Stimulated activated CD8-positive, alpha-beta memory T cell treated with anti-CD3 and anti-CD28 coated beads, Interleukin-4, amount 100 ng/mL, for 48 hours (primary cell): Measurements from ENCODE around the gene TMEM140.
"Not testable (repeated sequence)": the region's sequence is repeated elsewhere in the genome, so short reads cannot be mapped to it uniquely, and the experiment has no call there.

Source experiments
- DNase-seq: peaks from one replicate; pipeline ENCODE4 v3.0.0-alpha.2; 2020

Gene TMEM140

DNA sequence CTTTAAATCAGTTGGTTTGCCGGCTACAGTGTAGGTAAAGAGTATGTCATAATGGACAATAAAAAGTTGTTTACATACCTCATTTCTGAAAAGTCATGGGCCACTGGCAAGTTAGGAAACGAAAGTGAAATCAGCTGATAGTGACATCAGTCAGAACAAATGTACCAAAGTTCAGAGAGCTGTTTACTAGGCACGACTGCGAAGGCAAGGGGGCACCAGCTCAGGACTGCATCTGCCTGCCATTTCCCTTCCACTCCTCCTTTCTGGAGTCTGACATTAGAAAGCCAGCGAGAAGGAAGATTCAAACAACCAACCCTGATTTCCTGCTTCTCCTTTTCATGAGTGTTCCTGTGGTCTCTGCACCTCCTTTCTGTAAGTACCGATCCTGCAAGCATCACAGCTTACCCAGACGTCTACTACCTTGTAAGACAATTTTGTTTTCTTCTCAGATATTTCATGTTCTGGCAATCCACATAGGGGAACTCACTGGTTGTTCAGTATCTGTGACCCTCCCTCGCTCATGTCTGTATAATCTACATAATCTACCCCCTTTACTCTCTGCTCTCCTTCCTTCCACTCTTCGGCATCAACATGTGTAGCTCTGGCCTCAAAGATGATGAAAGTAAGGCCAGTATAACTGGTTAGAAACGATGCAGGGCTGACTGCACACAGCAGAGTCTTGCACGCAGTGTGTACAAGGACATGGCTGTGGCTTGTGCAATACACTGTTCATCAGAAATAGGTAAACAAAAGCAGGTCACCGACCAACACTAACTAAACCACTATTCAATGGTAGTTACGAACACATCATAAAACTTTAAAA lies at the start of gene TMEM140:
Gene TMEM140, plus strand, starts transcription at position 174 of the 823 bp plus-strand sequence. CDS start 16,370 bp downstream, outside the sequence.
- DNase-seq = peak; percentile 60

DNA sequence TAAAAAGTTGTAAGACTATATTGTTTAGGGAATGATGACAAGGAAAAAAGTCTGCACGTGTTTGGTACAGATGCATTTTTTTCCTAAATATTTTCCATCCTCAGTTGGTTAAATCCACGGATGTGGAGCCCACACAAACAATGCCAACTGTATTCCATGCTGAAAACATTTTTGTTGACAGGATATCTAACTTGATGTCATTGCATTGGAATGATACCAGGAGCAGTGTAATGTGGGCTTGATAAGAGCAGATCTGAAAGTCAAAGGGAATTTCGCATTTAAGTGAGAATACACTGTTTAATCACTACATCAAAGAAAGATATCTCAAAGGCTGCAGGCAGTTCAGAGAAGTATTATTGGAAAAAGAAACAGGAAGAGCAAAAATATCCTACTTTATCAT lies 49.5 kb upstream of the TMEM140 start:
- no peak for DNase-seq

- no peak for DNase-seq
Measured at GRCh38 chr7:135100856-135101255, 47.0 kb upstream of the TMEM140 start.

DNA sequence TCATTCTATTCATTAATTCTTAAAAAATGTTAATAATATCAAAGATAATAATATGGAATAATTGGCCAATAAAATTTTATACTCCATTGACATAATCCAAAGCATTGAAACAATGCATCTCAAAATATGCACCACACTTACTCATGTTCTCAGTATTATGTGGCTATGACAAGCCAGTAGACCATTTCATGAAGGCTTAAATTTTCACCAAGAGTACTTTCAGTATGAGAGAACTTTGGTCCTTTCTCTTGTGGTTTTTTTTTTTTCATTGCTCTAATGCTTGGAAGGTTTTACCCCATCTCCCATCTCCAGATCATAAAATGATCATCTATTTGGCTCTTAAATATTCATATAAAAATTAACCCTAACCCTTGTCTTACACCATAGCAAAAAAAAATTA lies 45.5 kb upstream of the TMEM140 start:
- DNase-seq = no peak

GRCh38 chr7:135109562-135109961 lies 38.3 kb upstream of the TMEM140 start:
- no peak for DNase-seq

DNA sequence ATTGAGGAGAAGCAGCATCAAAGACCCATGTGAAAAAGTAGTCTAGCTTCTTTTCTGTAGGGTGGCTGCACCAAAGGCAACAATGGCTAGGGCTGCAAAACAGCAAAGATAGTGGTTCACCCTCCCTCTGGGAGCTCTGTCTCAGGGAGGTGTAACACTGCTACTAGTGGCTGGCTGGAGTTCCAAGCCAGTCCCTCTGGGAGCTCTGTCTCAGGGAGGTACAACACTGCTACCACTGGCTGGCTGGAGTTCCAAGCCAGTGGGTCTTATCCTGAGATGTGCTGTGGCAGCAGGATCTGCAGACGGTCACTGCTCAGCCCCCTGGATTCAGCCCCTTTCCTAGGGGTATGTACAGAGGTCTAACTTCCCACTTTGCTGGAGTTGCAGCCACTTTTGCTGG lies 37.9 kb upstream of the TMEM140 start:
- no peak for DNase-seq

DNA sequence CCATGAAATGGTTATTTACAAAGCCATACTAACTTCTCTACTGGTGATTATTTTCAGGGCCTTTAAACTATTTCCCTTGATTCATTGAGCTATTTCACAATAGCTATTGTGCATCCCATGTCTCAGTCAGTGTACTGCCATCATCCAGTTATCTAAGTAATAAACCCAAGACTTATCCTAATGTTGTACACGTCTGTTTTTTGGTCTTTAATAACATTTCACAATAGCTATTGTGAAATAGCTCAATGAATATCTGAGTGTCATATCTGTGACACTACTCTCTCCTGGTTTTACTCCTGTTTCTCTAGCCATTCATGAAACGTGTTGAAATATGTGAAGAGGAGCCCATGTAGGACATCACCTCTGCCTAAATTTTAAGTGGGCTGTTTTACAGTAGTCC lies 36.5 kb upstream of the TMEM140 start:
- no peak for DNase-seq

DNA sequence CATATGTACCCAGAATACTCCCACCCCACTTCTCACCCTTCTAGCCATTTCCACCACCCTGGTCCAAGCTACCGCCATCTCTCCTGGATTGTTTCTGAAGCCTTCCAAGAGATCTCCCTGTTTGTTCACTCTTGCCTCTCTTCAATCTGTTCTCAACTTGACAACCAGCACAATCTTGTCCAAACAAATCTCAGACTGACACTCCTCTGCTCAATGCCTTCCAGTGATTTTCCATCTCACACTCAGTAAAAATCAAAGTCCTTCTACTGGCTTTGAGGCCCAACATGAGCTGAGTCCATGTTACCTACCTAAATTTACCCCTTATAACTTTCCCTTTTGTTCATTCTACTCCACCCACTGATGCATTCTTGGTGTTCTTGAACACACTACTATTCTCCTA lies 33.2 kb upstream of the TMEM140 start:
- no peak for DNase-seq

DNA sequence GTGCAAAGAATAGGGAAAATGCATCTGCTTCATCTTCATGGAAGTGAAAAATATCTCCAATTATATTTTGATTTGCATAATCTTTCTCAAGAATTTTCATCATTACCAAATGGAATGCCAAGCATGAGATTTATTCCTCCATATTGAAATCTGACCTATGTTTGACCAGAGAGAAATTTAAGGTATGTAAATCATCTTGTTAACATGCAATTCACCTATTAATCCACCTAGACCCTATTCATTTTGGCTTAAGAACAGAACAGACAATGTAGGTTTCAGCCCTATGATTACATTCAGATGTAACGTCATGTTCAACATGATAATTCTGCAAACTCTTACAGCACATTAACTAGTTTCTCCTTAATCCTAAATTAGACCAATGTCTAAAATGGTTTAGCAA lies 30.8 kb upstream of the TMEM140 start:
- DNase-seq = no peak

DNA sequence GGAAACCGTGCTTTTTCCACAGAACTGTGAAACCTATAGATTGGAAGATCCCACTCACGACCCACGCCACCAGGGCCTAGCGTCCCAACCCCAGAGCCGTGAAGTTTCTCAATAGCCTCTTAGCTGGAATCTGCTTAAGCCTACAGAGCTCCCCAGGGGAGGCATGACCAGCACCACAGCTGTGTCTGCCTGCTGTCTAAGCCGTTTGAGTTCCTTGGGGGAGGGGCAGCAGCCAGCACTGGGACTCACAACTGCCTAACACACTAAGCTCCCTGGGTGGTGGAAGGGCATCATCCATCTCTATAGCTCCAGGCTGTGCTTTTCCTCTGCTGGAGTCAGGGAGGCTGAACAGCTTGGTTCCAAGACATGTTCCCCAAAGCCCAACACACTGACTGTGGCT lies 26.0 kb upstream of the TMEM140 start:
- no peak for DNase-seq

DNA sequence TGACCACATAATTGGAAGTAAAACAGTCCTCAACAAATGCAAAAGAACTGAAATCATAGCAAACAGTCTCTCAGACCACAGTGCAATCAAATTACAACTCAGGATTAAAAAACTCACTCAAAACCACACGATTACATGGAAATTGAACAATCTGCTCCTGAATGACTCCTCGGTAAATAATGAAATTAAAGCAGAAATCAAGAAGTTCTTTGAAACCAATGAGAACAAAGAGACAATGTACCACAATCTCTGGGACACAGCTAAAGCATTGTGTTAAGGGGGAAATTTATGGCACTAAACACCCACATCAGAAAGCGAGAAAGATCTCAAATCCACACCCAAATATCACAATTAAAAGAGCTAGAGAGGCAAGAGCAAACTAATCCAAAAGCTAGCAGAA lies 23.2 kb upstream of the TMEM140 start:
- DNase-seq = not testable (repeated sequence)

GRCh38 chr7:135128931-135129330 lies 18.9 kb upstream of the TMEM140 start:
- no peak for DNase-seq

GRCh38 chr7:135129579-135129978 lies 18.3 kb upstream of the TMEM140 start:
- no peak for DNase-seq

GRCh38 chr7:135143885-135144668 lies 3.8 kb upstream of the TMEM140 start:
- DNase-seq = no peak

- DNase-seq = no peak
Measured at GRCh38 chr7:135147341-135147898, 452 bp upstream of the TMEM140 start.

DNA sequence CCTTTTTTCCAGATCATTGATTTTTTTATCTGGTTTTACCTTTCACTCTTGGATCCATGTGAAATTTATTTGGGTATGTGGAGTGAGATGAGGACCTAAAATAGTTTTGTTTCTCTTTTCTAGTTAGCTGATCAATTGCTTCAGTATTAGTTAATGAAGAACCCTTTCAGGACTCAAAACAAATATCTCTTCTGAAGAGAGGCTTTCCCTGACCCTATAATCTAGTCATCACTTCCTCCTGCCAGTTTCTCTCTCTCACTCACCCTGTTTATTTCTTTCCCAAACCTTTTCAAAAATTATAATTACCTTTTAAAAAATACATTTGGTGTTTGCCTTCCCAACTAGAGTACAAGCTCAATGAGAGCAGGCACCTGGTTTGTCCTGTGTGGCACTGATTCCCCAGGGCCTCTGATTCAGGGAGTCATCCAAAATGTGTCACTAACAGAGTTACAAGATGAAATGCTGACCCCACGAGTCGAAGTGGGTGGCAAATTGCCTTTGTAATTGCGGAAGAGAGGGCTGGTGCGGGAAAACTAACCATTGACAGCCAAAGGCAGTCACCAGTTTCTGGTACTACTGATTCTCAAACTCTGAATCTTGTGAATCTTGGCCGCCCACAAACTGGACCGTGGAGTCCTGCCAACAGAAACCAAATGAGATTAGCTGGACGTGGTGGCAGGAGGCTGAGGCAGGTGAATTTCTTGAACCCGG lies 2.4 kb downstream of the TMEM140 start:
- no peak for DNase-seq

DNA sequence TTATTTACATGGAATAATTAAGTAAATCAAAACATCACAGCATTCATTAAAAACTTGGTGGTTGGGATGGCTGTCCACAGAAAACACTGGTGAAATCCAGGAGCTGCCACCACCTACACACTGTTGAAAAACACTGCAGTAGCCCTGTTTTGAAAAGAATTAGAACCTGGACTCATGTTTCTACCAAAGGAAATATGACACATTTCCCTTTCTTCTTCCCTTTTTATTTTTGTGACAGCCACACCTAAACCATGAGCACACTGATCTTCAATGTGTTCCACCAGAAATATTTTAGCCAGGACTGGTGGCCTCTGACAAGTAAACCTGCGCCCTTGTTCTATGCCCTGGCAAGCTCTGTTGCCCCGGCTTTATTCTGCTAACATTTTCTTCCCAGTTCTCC lies 3.3 kb downstream of the TMEM140 start:
- no peak for DNase-seq

- no peak for DNase-seq
Measured at GRCh38 chr7:135151533-135151932, 3.7 kb downstream of the TMEM140 start.

- no peak for DNase-seq
Measured at GRCh38 chr7:135152442-135152841, 4.6 kb downstream of the TMEM140 start.

GRCh38 chr7:135154734-135155133 lies 6.9 kb downstream of the TMEM140 start:
- no peak for DNase-seq

- no peak for DNase-seq
Measured at GRCh38 chr7:135156290-135156689, 8.4 kb downstream of the TMEM140 start.

GRCh38 chr7:135158141-135158655 lies 10.3 kb downstream of the TMEM140 start:
- DNase-seq = no peak

DNA sequence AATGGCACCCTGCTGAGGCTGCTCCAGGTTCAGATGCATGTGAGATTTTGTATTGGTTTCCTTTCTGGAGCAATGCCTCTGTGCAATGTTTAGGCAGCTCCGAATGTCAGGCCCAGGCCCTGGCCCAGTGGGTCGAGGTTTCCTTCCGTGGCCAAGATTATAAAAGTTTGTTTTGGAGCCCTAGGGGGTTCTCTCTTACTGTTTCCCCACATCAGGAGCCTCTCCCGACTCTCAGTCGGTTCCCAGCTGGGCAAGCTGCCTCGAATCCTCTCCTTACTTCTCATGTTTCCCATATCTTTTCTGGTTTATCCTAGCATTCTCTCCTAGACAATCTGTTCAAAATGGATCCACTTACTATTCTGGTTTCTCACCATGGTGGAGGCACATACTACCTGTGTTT lies 11.0 kb downstream of the TMEM140 start:
- no peak for DNase-seq
